HepG2 (cell line): ENCODE results near the gene DNAJB2. TPM values are rescaled to one million over a fixed set of nuclear protein-coding genes. Genes with fewer than 3 reads are reported as not detected.

Experiments used
- ATF7 ChIP-seq, 2 experiments: fragments of 450-650 bp in 1 of 2; sonication (generic) in 1 of 2; formaldehyde crosslinking in 1 of 2; IDR thresholded peaks; 2 replicates each; pipeline versions ENCODE4 v1.4.0 to v1.6.1; 2016 to 2020; ENCODE audit warnings: antibody characterized with exemption in 1 of 2, mild to moderate bottlenecking in 1 of 2, missing genetic modification reagents in 1 of 2
- GABPA ChIP-seq, 2 experiments: IDR thresholded peaks; 2 replicates each; pipeline ENCODE4 v1.6.1; 2011 to 2016; ENCODE audit warnings: low read depth in 2 of 2, low read length in 1 of 2, missing biosample characterization in 1 of 2, missing genetic modification characterization in 1 of 2
- HDAC1 ChIP-seq: sonication (generic); formaldehyde crosslinking; IDR thresholded peaks from 2 replicates; pipeline ENCODE4 v1.5.1; 2020; ENCODE audit warnings: mild to moderate bottlenecking, missing genetic modification reagents
- LCORL ChIP-seq, 2 experiments: fragments of 450-650 bp in 1 of 2; sonication (generic) in 1 of 2; formaldehyde crosslinking in 1 of 2; IDR thresholded peaks; 2 replicates each; pipeline versions ENCODE4 v1.5.0 to v1.6.1; 2017 to 2020; ENCODE audit warnings: antibody characterized with exemption in 1 of 2, missing genetic modification reagents in 1 of 2
- MAX ChIP-seq: IDR thresholded peaks from 2 replicates; pipeline ENCODE4 v1.6.1; 2012; ENCODE audit warnings: inconsistent platforms
- MYC ChIP-seq: sonication (generic); formaldehyde crosslinking; IDR thresholded peaks from 2 replicates; pipeline ENCODE4 v1.9.0; 2021; ENCODE audit warnings: missing genetic modification reagents, borderline replicate concordance
- SATB2 ChIP-seq: sonication (generic); formaldehyde crosslinking; IDR thresholded peaks from 2 replicates; pipeline ENCODE4 v1.5.0; 2020; ENCODE audit warnings: missing genetic modification reagents
- ZFY ChIP-seq: sonication (generic); formaldehyde crosslinking; IDR thresholded peaks from 2 replicates; pipeline ENCODE4 v1.4.0; 2020; ENCODE audit warnings: missing genetic modification reagents
- ZIK1 ChIP-seq: sonication (generic); formaldehyde crosslinking; IDR thresholded peaks from 2 replicates; pipeline ENCODE4 v1.5.0; 2020; ENCODE audit warnings: mild to moderate bottlenecking, low read depth, missing genetic modification reagents, borderline replicate concordance
- ZNF10 ChIP-seq: sonication (generic); formaldehyde crosslinking; IDR thresholded peaks from 2 replicates; pipeline ENCODE4 v1.4.0; 2020; ENCODE audit warnings: mild to moderate bottlenecking, low read depth, missing genetic modification reagents, borderline replicate concordance
- ZNF230 ChIP-seq: sonication (generic); formaldehyde crosslinking; IDR thresholded peaks from 2 replicates; pipeline ENCODE4 v1.4.0; 2020; ENCODE audit warnings: mild to moderate bottlenecking, missing genetic modification reagents
- ZNF251 ChIP-seq: sonication (generic); formaldehyde crosslinking; IDR thresholded peaks from 2 replicates; pipeline ENCODE4 v1.9.0; 2021; ENCODE audit warnings: mild to moderate bottlenecking, missing genetic modification reagents
- ZNF333 ChIP-seq: sonication (generic); formaldehyde crosslinking; IDR thresholded peaks from 2 replicates; pipeline ENCODE4 v1.4.0; 2020; ENCODE audit warnings: mild to moderate bottlenecking, missing genetic modification reagents, borderline replicate concordance
- ZNF737 ChIP-seq: sonication (generic); formaldehyde crosslinking; IDR thresholded peaks from 2 replicates; pipeline ENCODE4 v1.5.0; 2020; ENCODE audit warnings: missing genetic modification reagents, mild to moderate bottlenecking, borderline replicate concordance
- polyA plus RNA-seq, 8 experiments: library from polyadenylated mRNA; depleted of rRNA in 3 of 8; stranded (reverse) in 7 of 8; unstranded in 1 of 8; fragments of >200 nt; fragmentation: Illumina TruSeq in 4 of 8; extraction: Trizol in 4 of 8; gene quantifications; 2 replicates each; pipeline versions ENCODE4 v1.2.1 to v1.2.3, GENCODE V29; 2011 to 2016; ENCODE audit warnings: low read depth in 4 of 8, missing spikeins in 1 of 8, mixed read lengths in 1 of 8; ENCODE audit not compliant: insufficient read depth in 1 of 8
- total RNA-seq, 5 experiments: library from RNA; depleted of rRNA; stranded (reverse); fragments of >200 nt; fragmentation: Illumina TruSeq; extraction: Trizol; gene quantifications; 2 replicates each; pipeline ENCODE4 v1.2.3, GENCODE V29; 2016; ENCODE audit warnings: low read depth in 1 of 5
- TF ChIP-seq, protein P1 (sequence below): sonication (generic); formaldehyde crosslinking; IDR thresholded peaks from 2 replicates; pipeline ENCODE4 v1.5.1; 2020; ENCODE audit warnings: mild to moderate bottlenecking, moderate library complexity, missing genetic modification reagents
- TF ChIP-seq, protein P2 (sequence below): sonication (generic); formaldehyde crosslinking; IDR thresholded peaks from 2 replicates; pipeline ENCODE4 v1.4.0; 2020; ENCODE audit warnings: low read depth, missing genetic modification reagents
- TF ChIP-seq, protein P3 (sequence below): sonication (generic); formaldehyde crosslinking; IDR thresholded peaks from 2 replicates; pipeline ENCODE4 v1.8.1; 2022; ENCODE audit warnings: low read depth, mild to moderate bottlenecking, missing genetic modification reagents
- TF ChIP-seq, protein P4 (sequence below): sonication (generic); formaldehyde crosslinking; IDR thresholded peaks from 2 replicates; pipeline ENCODE4 v1.5.0; 2020; ENCODE audit warnings: missing genetic modification reagents, mild to moderate bottlenecking, borderline replicate concordance

Gene DNAJB2
- total and polyA plus RNA-seq, 2 of the 13 experiments (the other 11 are each of a cell fraction or from before 2014, with no cell fraction given) = 21.3 to 31.1 TPM

DNA sequence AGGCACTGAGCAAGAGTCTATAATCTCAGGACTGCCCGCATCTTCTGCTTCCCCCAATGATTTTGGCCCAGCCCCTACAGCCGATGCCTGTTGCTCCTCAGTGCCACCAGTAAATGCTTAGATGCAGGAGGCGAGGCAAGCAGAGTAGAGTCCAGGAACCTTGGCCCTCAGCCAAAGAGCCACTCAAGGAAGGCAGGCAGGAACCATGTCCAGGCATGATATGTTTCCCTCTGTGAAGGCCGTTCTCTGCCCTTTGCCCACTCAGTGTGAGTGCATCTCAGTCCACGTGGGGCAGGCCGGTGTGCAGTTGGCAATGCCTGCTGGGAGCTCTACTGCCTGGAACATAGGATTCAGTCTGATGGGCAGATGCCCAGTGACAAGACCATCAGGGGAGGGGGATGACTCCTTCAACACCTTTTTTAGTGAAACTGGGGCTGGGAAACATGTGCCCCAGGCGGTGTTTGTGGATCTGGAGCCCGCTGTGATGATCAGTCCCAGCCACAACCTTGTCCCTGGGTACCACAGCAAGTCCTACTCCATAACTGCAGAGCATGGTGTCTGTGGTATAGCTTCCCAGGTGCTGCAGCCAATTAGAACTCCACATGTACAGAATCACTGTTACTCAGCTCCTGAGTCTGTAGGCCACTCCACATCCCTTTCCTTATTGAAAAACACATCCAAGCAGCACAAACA is 9.7 kb upstream of the DNAJB2 start (continued):
- TF ChIP-seq HDAC1 (CRISPR knock-in tag) (peak; percentile 27; the same call in 1 of the 2 replicates), ATF7 (IDR thresholded peaks at IDR 0.05) (no peak), ATF7 (CRISPR knock-in tag; IDR thresholded peaks at IDR 0.05) (0 out of 2 replicates have a peak, but pooled peaks have one; percentile 12), LCORL (IDR thresholded peaks at IDR 0.05) (no peak), LCORL (CRISPR knock-in tag; IDR thresholded peaks at IDR 0.05) (peak; percentile 14; the same call in 1 of the 2 replicates), MAX (peak; percentile 82), ZIK1 (CRISPR knock-in tag) (no peak), ZNF230 (CRISPR knock-in tag) (no peak), ZFY (CRISPR knock-in tag) (peak; percentile 45; the same call in 1 of the 2 replicates), ZNF10 (no peak), GABPA (IDR thresholded peaks at IDR 0.05; ENCODE audit: low read depth, low read length) (no peak), GABPA (CRISPR knock-in tag; IDR thresholded peaks at IDR 0.05; ENCODE audit: low read depth) (0 out of 2 replicates have a peak, but pooled peaks have one; percentile 8), ZNF251 (CRISPR knock-in tag) (no peak), SATB2 (CRISPR knock-in tag) (no peak), ZNF333 (CRISPR knock-in tag) (0 out of 2 replicates have a peak, but pooled peaks have one; percentile 12), ZNF737 (no peak), MYC (CRISPR knock-in tag) (peak; percentile 69; the same call in 1 of the 2 replicates)
- TF ChIP-seq, protein P1, sequence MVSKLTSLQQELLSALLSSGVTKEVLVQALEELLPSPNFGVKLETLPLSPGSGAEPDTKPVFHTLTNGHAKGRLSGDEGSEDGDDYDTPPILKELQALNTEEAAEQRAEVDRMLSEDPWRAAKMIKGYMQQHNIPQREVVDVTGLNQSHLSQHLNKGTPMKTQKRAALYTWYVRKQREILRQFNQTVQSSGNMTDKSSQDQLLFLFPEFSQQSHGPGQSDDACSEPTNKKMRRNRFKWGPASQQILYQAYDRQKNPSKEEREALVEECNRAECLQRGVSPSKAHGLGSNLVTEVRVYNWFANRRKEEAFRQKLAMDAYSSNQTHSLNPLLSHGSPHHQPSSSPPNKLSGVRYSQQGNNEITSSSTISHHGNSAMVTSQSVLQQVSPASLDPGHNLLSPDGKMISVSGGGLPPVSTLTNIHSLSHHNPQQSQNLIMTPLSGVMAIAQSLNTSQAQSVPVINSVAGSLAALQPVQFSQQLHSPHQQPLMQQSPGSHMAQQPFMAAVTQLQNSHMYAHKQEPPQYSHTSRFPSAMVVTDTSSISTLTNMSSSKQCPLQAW (CRISPR knock-in tag) = no peak
- TF ChIP-seq, protein P2, sequence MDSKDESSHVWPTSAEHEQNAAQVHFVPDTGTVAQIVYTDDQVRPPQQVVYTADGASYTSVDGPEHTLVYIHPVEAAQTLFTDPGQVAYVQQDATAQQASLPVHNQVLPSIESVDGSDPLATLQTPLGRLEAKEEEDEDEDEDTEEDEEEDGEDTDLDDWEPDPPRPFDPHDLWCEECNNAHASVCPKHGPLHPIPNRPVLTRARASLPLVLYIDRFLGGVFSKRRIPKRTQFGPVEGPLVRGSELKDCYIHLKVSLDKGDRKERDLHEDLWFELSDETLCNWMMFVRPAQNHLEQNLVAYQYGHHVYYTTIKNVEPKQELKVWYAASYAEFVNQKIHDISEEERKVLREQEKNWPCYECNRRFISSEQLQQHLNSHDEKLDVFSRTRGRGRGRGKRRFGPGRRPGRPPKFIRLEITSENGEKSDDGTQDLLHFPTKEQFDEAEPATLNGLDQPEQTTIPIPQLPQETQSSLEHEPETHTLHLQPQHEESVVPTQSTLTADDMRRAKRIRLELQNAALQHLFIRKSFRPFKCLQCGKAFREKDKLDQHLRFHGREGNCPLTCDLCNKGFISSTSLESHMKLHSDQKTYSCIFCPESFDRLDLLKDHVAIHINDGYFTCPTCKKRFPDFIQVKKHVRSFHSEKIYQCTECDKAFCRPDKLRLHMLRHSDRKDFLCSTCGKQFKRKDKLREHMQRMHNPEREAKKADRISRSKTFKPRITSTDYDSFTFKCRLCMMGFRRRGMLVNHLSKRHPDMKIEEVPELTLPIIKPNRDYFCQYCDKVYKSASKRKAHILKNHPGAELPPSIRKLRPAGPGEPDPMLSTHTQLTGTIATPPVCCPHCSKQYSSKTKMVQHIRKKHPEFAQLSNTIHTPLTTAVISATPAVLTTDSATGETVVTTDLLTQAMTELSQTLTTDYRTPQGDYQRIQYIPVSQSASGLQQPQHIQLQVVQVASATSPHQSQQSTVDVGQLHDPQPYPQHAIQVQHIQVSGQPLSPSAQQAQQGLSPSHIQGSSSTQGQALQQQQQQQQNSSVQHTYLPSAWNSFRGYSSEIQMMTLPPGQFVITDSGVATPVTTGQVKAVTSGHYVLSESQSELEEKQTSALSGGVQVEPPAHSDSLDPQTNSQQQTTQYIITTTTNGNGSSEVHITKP = 0 out of 2 replicates have a peak, but pooled peaks have one; percentile 37
- TF ChIP-seq, protein P3, sequence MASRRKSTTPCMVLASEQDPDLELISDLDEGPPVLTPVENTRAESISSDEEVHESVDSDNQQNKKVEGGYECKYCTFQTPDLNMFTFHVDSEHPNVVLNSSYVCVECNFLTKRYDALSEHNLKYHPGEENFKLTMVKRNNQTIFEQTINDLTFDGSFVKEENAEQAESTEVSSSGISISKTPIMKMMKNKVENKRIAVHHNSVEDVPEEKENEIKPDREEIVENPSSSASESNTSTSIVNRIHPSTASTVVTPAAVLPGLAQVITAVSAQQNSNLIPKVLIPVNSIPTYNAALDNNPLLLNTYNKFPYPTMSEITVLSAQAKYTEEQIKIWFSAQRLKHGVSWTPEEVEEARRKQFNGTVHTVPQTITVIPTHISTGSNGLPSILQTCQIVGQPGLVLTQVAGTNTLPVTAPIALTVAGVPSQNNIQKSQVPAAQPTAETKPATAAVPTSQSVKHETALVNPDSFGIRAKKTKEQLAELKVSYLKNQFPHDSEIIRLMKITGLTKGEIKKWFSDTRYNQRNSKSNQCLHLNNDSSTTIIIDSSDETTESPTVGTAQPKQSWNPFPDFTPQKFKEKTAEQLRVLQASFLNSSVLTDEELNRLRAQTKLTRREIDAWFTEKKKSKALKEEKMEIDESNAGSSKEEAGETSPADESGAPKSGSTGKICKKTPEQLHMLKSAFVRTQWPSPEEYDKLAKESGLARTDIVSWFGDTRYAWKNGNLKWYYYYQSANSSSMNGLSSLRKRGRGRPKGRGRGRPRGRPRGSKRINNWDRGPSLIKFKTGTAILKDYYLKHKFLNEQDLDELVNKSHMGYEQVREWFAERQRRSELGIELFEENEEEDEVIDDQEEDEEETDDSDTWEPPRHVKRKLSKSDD (CRISPR knock-in tag) = 0 out of 2 replicates have a peak, but pooled peaks have one; percentile 34
- TF ChIP-seq, protein P4, sequence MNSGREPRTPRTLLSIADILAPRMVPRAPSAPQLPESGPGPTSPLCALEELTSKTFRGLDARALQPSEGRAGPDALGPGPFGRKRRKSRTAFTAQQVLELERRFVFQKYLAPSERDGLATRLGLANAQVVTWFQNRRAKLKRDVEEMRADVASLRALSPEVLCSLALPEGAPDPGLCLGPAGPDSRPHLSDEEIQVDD (CRISPR knock-in tag) = 0 out of 2 replicates have a peak, but pooled peaks have one; percentile 49
